Measurements from ENCODE around the gene ADAM12.

The ADAM12 gene

DNA sequence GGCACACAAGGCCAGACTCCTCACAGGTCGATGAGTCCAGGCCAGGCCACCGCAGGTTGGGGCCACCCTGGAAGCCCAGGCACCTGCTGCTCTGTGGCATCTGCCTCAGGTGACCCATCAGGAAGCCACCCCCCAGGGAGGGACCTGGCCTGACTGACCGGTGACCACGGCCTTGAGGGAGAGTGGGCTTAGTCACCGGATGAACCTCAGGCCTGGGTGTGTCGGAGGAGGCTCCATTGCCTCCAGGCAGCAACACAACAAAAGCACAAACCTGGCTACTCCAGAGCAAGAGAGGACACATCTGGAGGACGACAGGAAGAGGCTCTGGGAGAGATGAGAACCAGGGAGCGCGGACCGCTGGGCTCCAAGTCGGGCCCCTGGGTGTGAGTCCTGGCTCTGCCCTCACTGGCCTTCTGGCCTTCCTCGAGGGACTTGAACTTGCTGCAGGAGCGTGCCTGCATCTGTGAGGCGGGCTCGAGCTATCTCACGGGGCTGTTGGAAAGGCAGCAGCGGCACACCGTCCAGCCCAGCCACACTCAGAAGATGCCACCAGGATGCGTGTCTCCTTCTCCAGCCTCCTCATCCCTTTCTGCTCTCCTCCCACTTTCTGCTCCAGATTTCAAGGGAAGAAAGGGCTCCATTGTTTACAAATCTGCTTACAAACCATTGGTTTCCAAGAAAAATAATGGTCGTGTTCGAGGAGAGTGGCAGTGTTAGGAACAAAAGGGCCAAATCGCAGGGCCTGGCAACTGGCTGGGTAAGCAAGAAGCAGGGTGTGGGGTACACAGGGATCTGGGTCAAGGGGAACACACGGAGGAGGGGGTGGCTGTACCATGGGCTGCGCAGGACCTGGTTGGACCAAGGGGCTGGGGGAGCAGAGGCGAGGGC lies 152.9 kb downstream of the ADAM12 start:
- Histone ChIP-seq H3K27me3 (ENCODE audit: insufficient read depth, low read length, poor library complexity, severe bottlenecking) (no peaks in the 10 kb centered on the region), H3K9me2 (replicated peaks; ENCODE audit: low read depth, low read length) (no peaks in the 10 kb centered on the region), H3K4me3 (ENCODE audit: low read length, poor library complexity, severe bottlenecking) (no peak overlapping the region), H3K4me1 (ENCODE audit: insufficient read depth, low read length, poor library complexity, severe bottlenecking) (no peaks in the 10 kb centered on the region), H3K79me2 (ENCODE audit: insufficient read depth, low read length) (no peaks in the 10 kb centered on the region), H4K20me1 (ENCODE audit: insufficient read depth, low read length, poor library complexity, severe bottlenecking) (no peaks in the 10 kb centered on the region), H3K9me3 (ENCODE audit: insufficient read depth, low read depth, low read length) (peaks cover 18% of the 10 kb centered on the region; the same call in 1 of the 2 replicates), H3F3A (ENCODE audit: low read depth) (no peaks in the 10 kb centered on the region), H2AFZ (ENCODE audit: low read length) (no peak overlapping the region), H3K9ac (ENCODE audit: low read depth, low read length, poor library complexity, severe bottlenecking) (no peak overlapping the region), H3K4me2 (ENCODE audit: low read depth, low read length, poor library complexity, severe bottlenecking) (no peak overlapping the region), H3K36me3 (ENCODE audit: insufficient read depth, low read length) (no peaks in the 10 kb centered on the region)
- TF ChIP-seq CTCF (conservative IDR thresholded peaks at IDR 0.05; ENCODE audit: low read length): no peak
- no peak for TF ChIP-seq EZH2phosphoT487 (IDR thresholded peaks at IDR 0.05; ENCODE audit: borderline replicate concordance)

DNA sequence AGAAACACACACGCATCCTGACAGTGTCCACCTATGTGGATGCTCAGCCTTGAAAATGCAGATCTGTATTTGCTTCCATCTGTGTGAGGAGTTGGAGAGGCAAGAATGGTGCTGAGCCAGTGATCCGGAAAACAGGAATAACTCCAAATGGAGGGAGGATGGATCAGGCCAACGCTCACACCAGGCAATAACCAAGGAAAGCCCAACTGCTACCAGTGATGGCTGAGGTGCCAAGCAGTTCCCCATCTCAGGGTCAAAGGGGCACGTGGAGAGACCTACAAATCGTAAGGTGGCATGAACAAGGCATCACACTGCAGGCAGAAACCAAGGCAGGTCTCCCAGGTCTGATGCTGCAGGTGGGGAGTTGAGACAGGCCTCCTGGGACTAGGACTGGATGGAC lies 153.6 kb downstream of the ADAM12 start:
- H3K79me2 ChIP-seq (ENCODE audit: insufficient read depth, low read length): no peaks in the 10 kb centered on the region
- no peak overlapping the region for H3K4me2 ChIP-seq (ENCODE audit: low read depth, low read length, poor library complexity, severe bottlenecking)
- H3K4me1 ChIP-seq (ENCODE audit: insufficient read depth, low read length, poor library complexity, severe bottlenecking): no peaks in the 10 kb centered on the region
- no peak overlapping the region for H3K9ac ChIP-seq (ENCODE audit: low read depth, low read length, poor library complexity, severe bottlenecking)
- no peaks in the 10 kb centered on the region for H3K36me3 ChIP-seq (ENCODE audit: insufficient read depth, low read length)
- H4K20me1 ChIP-seq (ENCODE audit: insufficient read depth, low read length, poor library complexity, severe bottlenecking): no peaks in the 10 kb centered on the region
- H3F3A ChIP-seq (ENCODE audit: low read depth): no peaks in the 10 kb centered on the region
- H3K9me2 ChIP-seq (replicated peaks; ENCODE audit: low read depth, low read length): no peaks in the 10 kb centered on the region
- no peak overlapping the region for H2AFZ ChIP-seq (ENCODE audit: low read length)
- H3K27me3 ChIP-seq (ENCODE audit: insufficient read depth, low read length, poor library complexity, severe bottlenecking): no peaks in the 10 kb centered on the region
- peaks cover 18% of the 10 kb centered on the region; the same call in 1 of the 2 replicates for H3K9me3 ChIP-seq (ENCODE audit: insufficient read depth, low read depth, low read length)
- TF ChIP-seq EZH2phosphoT487 (IDR thresholded peaks at IDR 0.05; ENCODE audit: borderline replicate concordance) (no peak), CTCF (conservative IDR thresholded peaks at IDR 0.05; ENCODE audit: low read length) (no peak)
- H3K4me3 ChIP-seq (ENCODE audit: low read length, poor library complexity, severe bottlenecking): no peak overlapping the region

GRCh38 chr10:126233182-126234148 lies 154.8 kb downstream of the ADAM12 start:
- Histone ChIP-seq H4K20me1 (ENCODE audit: insufficient read depth, low read length, poor library complexity, severe bottlenecking) (no peaks in the 10 kb centered on the region), H3K9me3 (ENCODE audit: insufficient read depth, low read depth, low read length) (peaks cover 18% of the 10 kb centered on the region; the same call in 1 of the 2 replicates), H3K36me3 (ENCODE audit: insufficient read depth, low read length) (no peaks in the 10 kb centered on the region), H3K4me3 (ENCODE audit: low read length, poor library complexity, severe bottlenecking) (no peak overlapping the region), H3K4me1 (ENCODE audit: insufficient read depth, low read length, poor library complexity, severe bottlenecking) (no peaks in the 10 kb centered on the region), H3K4me2 (ENCODE audit: low read depth, low read length, poor library complexity, severe bottlenecking) (no peak overlapping the region), H3K9ac (ENCODE audit: low read depth, low read length, poor library complexity, severe bottlenecking) (no peak overlapping the region), H3K9me2 (replicated peaks; ENCODE audit: low read depth, low read length) (no peaks in the 10 kb centered on the region), H2AFZ (ENCODE audit: low read length) (no peak overlapping the region), H3K27me3 (ENCODE audit: insufficient read depth, low read length, poor library complexity, severe bottlenecking) (no peaks in the 10 kb centered on the region), H3K79me2 (ENCODE audit: insufficient read depth, low read length) (no peaks in the 10 kb centered on the region), H3F3A (ENCODE audit: low read depth) (no peaks in the 10 kb centered on the region)
- TF ChIP-seq CTCF (conservative IDR thresholded peaks at IDR 0.05; ENCODE audit: low read length) (no peak), EZH2phosphoT487 (IDR thresholded peaks at IDR 0.05; ENCODE audit: borderline replicate concordance) (no peak)

All from Loucy (cell line).